Hepatocyte (in vitro differentiated cells): ENCODE data around the gene DDTL.
"Not testable (repeated sequence)": the region's sequence is repeated elsewhere in the genome, so short reads cannot be mapped to it uniquely, and the experiment has no call there.

Experiments used
- EZH2 ChIP-seq: fragments of 200-600 bp; sonication (generic); IDR thresholded peaks from 2 replicates; pipeline ENCODE4 v1.6.1; 2016; ENCODE audit warnings: antibody characterized with exemption, mild to moderate bottlenecking, borderline replicate concordance
- TF ChIP-seq, protein P1 (sequence below): fragments of 200-600 bp; sonication (generic); IDR thresholded peaks from 2 replicates; pipeline ENCODE4 v1.5.1; 2016; ENCODE audit warnings: antibody characterized with exemption, mild to moderate bottlenecking; ENCODE audit not compliant: poor library complexity

DNA sequence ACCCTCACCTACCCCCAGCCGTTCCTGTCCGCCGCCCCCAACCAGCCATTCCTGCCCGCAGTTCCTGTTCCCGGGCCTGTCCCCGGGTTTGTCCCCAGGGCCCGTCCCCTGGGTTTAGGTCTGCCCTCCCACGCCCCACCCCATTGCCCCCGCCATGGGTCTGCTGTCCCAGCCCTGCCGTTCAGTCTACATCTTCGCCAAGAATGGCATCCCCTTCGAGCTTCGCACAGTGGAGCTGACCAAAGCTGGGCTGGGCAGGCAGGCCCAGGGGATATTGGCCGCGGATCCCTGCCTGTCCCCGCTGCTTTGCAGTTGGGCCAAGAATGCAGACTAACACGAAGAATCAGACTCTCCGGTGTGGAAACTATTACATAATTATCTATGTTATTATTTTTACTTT is 16.9 kb upstream of the DDTL start:
- TF ChIP-seq, protein P1, sequence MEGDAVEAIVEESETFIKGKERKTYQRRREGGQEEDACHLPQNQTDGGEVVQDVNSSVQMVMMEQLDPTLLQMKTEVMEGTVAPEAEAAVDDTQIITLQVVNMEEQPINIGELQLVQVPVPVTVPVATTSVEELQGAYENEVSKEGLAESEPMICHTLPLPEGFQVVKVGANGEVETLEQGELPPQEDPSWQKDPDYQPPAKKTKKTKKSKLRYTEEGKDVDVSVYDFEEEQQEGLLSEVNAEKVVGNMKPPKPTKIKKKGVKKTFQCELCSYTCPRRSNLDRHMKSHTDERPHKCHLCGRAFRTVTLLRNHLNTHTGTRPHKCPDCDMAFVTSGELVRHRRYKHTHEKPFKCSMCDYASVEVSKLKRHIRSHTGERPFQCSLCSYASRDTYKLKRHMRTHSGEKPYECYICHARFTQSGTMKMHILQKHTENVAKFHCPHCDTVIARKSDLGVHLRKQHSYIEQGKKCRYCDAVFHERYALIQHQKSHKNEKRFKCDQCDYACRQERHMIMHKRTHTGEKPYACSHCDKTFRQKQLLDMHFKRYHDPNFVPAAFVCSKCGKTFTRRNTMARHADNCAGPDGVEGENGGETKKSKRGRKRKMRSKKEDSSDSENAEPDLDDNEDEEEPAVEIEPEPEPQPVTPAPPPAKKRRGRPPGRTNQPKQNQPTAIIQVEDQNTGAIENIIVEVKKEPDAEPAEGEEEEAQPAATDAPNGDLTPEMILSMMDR = not testable (repeated sequence)
- TF ChIP-seq EZH2 = not testable (repeated sequence)
